GM21528 (cell line): ENCODE results near the gene ACTN4.
"Not testable (repeated sequence)": the region's sequence is repeated elsewhere in the genome, so short reads cannot be mapped to it uniquely, and the experiment has no call there.

ENCODE experiments used
- ATAC-seq: cut with Tn5 transposase; IDR thresholded peaks from one replicate; pipeline ENCODE4 v1.9.1; 2021; ENCODE audit warnings: mild to moderate bottlenecking, moderate library complexity; ENCODE audit not compliant: unreplicated experiment, low FRiP score

Gene ACTN4

GRCh38 chr19:38734426-38735256 lies 87.2 kb downstream of the ACTN4 start:
- ATAC-seq: no peak

- no peak for ATAC-seq
Measured at GRCh38 chr19:38735257-38735686, 87.8 kb downstream of the ACTN4 start.

GRCh38 chr19:38736036-38736412 lies 88.6 kb downstream of the ACTN4 start:
- no peak for ATAC-seq

GRCh38 chr19:38736413-38737280 lies 89.2 kb downstream of the ACTN4 start:
- no peak for ATAC-seq

- no peak for ATAC-seq
Measured at GRCh38 chr19:38737281-38737865, 89.9 kb downstream of the ACTN4 start.

- ATAC-seq: no peak
Measured at GRCh38 chr19:38737921-38738737, 90.7 kb downstream of the ACTN4 start.

GRCh38 chr19:38739440-38740256 lies 92.2 kb downstream of the ACTN4 start:
- no peak for ATAC-seq

- no peak for ATAC-seq
Measured at GRCh38 chr19:38740257-38740592, 92.8 kb downstream of the ACTN4 start.

- ATAC-seq: no peak
Measured at GRCh38 chr19:38740932-38741331, 93.5 kb downstream of the ACTN4 start.

GRCh38 chr19:38741670-38742069 lies 94.2 kb downstream of the ACTN4 start:
- ATAC-seq: no peak

GRCh38 chr19:38742296-38742695 lies 94.8 kb downstream of the ACTN4 start:
- no peak for ATAC-seq

GRCh38 chr19:38742906-38743305 lies 95.5 kb downstream of the ACTN4 start:
- no peak for ATAC-seq

GRCh38 chr19:38743394-38744297 lies 96.2 kb downstream of the ACTN4 start:
- no peak for ATAC-seq

GRCh38 chr19:38744298-38744681 lies 96.8 kb downstream of the ACTN4 start, which contains the start of gene CAPN12:
Gene CAPN12, minus strand, starts transcription at chr19:38744474. Its CDS starts 309 bp downstream, at chr19:38744165.
- ATAC-seq: no peak

- no peak for ATAC-seq
Measured at GRCh38 chr19:38744874-38745273, 97.4 kb downstream of the ACTN4 start.

- no peak for ATAC-seq
Measured at GRCh38 chr19:38745316-38745715, 97.9 kb downstream of the ACTN4 start.

GRCh38 chr19:38753783-38754182 lies 106.3 kb downstream of the ACTN4 start:
- not testable (repeated sequence) for ATAC-seq

GRCh38 chr19:38754196-38754595 lies 106.7 kb downstream of the ACTN4 start:
- ATAC-seq: not testable (repeated sequence)
